NAMALWA (cell line): ENCODE measurements around the gene ZCCHC24.
"Not testable (repeated sequence)": the region's sequence is repeated elsewhere in the genome, so short reads cannot be mapped to it uniquely, and the experiment has no call there.

Experiments
- DNase-seq: peaks from one replicate; pipeline ENCODE4 v3.0.0-alpha.2; 2015; ENCODE audit warnings: low spot score

The ZCCHC24 gene

GRCh38 chr10:79472449-79472848, 27.0 kb upstream of the ZCCHC24 start:
- no peak for DNase-seq

- no peak for DNase-seq
These were observed 26.4 kb upstream of the ZCCHC24 start for GRCh38 chr10:79471776-79472175.

GRCh38 chr10:79470096-79470495, 24.7 kb upstream of the ZCCHC24 start:
- DNase-seq: no peak

GRCh38 chr10:79468841-79469585, 23.6 kb upstream of the ZCCHC24 start:
- DNase-seq: no peak

GRCh38 chr10:79468015-79468560, 22.7 kb upstream of the ZCCHC24 start:
- DNase-seq: no peak

- DNase-seq: no peak
These were observed 19.9 kb upstream of the ZCCHC24 start for GRCh38 chr10:79465341-79465740.

GRCh38 chr10:79463578-79464496, 18.4 kb upstream of the ZCCHC24 start:
- no peak for DNase-seq

- DNase-seq: no peak
These were observed 15.3 kb upstream of the ZCCHC24 start for GRCh38 chr10:79460687-79461086.

GRCh38 chr10:79459243-79459642, 13.8 kb upstream of the ZCCHC24 start:
- no peak for DNase-seq

- DNase-seq: no peak
These were observed 13.1 kb upstream of the ZCCHC24 start for GRCh38 chr10:79458483-79458882.

- no peak for DNase-seq
These were observed 11.9 kb upstream of the ZCCHC24 start for GRCh38 chr10:79457256-79457785.

GRCh38 chr10:79454259-79454658, 8.8 kb upstream of the ZCCHC24 start:
- DNase-seq: no peak

GRCh38 chr10:79453392-79453791, 8.0 kb upstream of the ZCCHC24 start:
- DNase-seq: no peak

- no peak for DNase-seq
These were observed 6.8 kb upstream of the ZCCHC24 start for GRCh38 chr10:79452174-79452611.

GRCh38 chr10:79451046-79451699, 5.7 kb upstream of the ZCCHC24 start:
- DNase-seq: no peak

- no peak for DNase-seq
These were observed 4.0 kb upstream of the ZCCHC24 start for GRCh38 chr10:79449181-79450146.

GRCh38 chr10:79448732-79449049, 3.3 kb upstream of the ZCCHC24 start:
- no peak for DNase-seq

GRCh38 chr10:79447911-79448731, 2.7 kb upstream of the ZCCHC24 start:
- no peak for DNase-seq

GRCh38 chr10:79447249-79447648, 1.8 kb upstream of the ZCCHC24 start:
- not testable (repeated sequence) for DNase-seq

- no peak for DNase-seq
These were observed 1.3 kb upstream of the ZCCHC24 start for GRCh38 chr10:79446758-79447084.
